Choroid plexus epithelial cell (primary cell): ENCODE results near the gene GJB3.

Experiments
- DNase-seq: peaks from one replicate; pipeline ENCODE4 v3.0.0-alpha.2; 2010; ENCODE audit warnings: low read depth
- H3K4me3 ChIP-seq: 2 replicates; pipeline ENCODE4 v1.5.1; 2011; ENCODE audit warnings: low read depth, mild to moderate bottlenecking, control low read depth, low read length, moderate library complexity
- CTCF ChIP-seq: conservative IDR thresholded peaks from 2 replicates; pipeline ENCODE4 v1.5.1; 2011; ENCODE audit warnings: low read depth, mild to moderate bottlenecking, control low read depth, inconsistent platforms, low read length, moderate library complexity

The GJB3 gene

GRCh38 chr1:34750610-34751009 lies 30.4 kb upstream of the GJB3 start:
- TF ChIP-seq CTCF: no peak
- H3K4me3 ChIP-seq: no peak overlapping the region
- no peak for DNase-seq

GRCh38 chr1:34753163-34753562 lies 27.9 kb upstream of the GJB3 start:
- DNase-seq: no peak
- TF ChIP-seq CTCF: no peak
- no peak overlapping the region for H3K4me3 ChIP-seq

DNA sequence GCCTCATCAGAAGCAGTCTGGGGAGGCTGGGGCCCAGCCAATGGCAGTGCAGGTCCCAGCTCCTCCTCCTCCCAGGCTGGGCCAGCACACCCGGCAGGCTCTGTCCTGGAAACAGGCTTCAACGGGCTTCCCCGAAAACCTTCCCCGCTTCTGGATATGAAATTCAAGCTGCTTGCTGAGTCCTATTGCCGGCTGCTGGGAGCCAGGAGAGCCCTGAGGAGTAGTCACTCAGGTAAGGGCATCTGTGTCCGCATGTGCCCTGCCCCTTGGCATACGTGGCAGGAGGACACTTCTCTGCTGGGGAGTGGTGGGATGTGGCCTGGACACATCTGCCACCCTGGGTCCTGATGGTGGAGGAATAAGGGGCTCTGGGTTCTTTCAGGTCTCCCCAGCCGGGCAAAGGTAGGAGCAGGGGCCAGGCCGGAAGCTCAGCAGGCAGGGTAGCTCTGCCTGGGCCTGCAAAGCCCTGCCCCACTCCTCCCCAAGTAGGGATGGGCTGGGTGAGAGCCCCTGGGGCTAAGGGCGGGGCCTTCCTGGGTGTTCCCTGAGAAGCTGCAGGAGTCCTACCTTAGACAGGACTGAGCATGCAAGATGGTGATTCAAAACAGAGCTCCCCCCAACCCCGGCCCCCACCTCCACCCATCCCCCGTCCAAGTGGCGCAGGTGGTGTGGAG lies 25.9 kb upstream of the GJB3 start, which contains the start of gene GJB5:
TSS of gene GJB5 (plus strand) at position 84 of the 674 bp plus-strand sequence. CDS start 2,284 bp downstream, outside the sequence.
- no peak for TF ChIP-seq CTCF
- no peak within 1 kb of the TSS for H3K4me3 ChIP-seq
- DNase-seq: no peak

- H3K4me3 ChIP-seq: no peak overlapping the region
- no peak for DNase-seq
- no peak for TF ChIP-seq CTCF
These were observed 25.1 kb upstream of the GJB3 start for GRCh38 chr1:34755961-34756360.

DNA sequence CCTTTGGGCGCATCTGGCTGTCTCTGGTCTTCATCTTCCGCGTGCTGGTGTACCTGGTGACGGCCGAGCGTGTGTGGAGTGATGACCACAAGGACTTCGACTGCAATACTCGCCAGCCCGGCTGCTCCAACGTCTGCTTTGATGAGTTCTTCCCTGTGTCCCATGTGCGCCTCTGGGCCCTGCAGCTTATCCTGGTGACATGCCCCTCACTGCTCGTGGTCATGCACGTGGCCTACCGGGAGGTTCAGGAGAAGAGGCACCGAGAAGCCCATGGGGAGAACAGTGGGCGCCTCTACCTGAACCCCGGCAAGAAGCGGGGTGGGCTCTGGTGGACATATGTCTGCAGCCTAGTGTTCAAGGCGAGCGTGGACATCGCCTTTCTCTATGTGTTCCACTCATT lies 23.6 kb upstream of the GJB3 start:
- DNase-seq: no peak
- TF ChIP-seq CTCF: no peak
- no peak overlapping the region for H3K4me3 ChIP-seq

DNA sequence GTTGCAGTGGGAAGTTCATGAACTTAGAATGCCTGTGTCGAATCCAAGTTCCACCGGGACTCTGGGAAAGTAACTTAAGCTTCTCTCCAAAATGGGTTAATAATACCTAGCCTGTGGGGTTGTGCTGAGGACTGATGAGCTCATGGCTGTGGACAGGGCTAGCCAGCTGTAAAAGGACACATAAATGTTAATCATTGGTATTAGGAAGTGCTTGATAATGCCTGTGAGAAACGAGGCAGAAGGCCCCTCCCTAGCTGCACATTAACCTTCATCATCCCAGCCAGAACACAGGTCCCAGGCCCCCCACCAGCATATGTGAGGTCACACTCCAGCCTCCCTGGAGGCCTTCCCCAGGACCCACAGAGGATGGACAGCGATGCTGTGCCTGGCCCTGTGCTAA lies 22.3 kb upstream of the GJB3 start:
- no peak for TF ChIP-seq CTCF
- DNase-seq: no peak
- no peak overlapping the region for H3K4me3 ChIP-seq
